ENCODE results near the gene PLAC8. TPM values are rescaled to one million over a fixed set of nuclear protein-coding genes. Genes with fewer than 3 reads are reported as not detected.

PLAC8 gene
- total and polyA plus RNA-seq, 2 of the 8 experiments (the other 6 are each of a cell fraction or from before 2014, with no cell fraction given): 0.98 to 1.1 TPM

- Histone ChIP-seq H2AK5ac (ENCODE audit: low read depth, low read length) (no peak overlapping the region), H3K9ac (replicated peaks in 1 of 4; ENCODE audit: extremely low read depth in 1 of 4, low read depth in 3 of 4, low read length in 3 of 4) (no peak overlapping the region), H2BK15ac (ENCODE audit: low read length) (no peak overlapping the region; the same call in 1 of the 2 replicates), H4K91ac (replicated peaks; ENCODE audit: insufficient read length, low read length) (no peak overlapping the region), H2AFZ (ENCODE audit: low read length) (no peak overlapping the region), H3K56ac (replicated peaks; ENCODE audit: insufficient read length, low read depth, low read length) (no peak overlapping the region), H2BK12ac (ENCODE audit: low read depth, low read length) (no peak overlapping the region), H3K18ac (ENCODE audit: extremely low read depth, low read length) (no peak overlapping the region), H2BK5ac (ENCODE audit: low read depth, low read length) (no peak overlapping the region), H4K8ac (ENCODE audit: extremely low read depth, insufficient read depth, low read length) (no peak overlapping the region), H3K36me3 (ENCODE audit: control insufficient read depth in 2 of 4, insufficient read depth in 4 of 4, low read length in 3 of 4) (no peaks in the 10 kb centered on the region), H4K5ac (ENCODE audit: insufficient read length, low read depth, low read length) (no peak overlapping the region), H3K9me3 (ENCODE audit: insufficient read depth in 2 of 2, low read depth in 1 of 2, low read length in 1 of 2) (peaks cover 0 to 2% of the 10 kb centered on the region in 2 experiments; a peak in 2 of 4 replicates), H3K4me1 (replicated peaks in 1 of 4; ENCODE audit: control insufficient read depth in 3 of 4, insufficient read depth in 4 of 4, low read length in 3 of 4) (peaks cover 0 to 10% (median 0%) of the 10 kb centered on the region in 4 experiments; a peak in 2 of 7 replicates), H3K4me3 (ENCODE audit: extremely low read depth in 1 of 4, insufficient read depth in 2 of 4, low read depth in 3 of 4, low read length in 4 of 4) (no peak overlapping the region), H3K23ac (ENCODE audit: insufficient read length) (no peak overlapping the region), H4K20me1 (replicated peaks in 1 of 2; ENCODE audit: control insufficient read depth in 1 of 2, insufficient read depth in 2 of 2, low read length in 2 of 2) (no peaks in the 10 kb centered on the region), H3K79me2 (ENCODE audit: control insufficient read depth in 1 of 2, insufficient read depth in 2 of 2, low read length in 2 of 2) (no peaks in the 10 kb centered on the region), H3K79me1 (ENCODE audit: low read depth, low read length) (no peaks in the 10 kb centered on the region), H3K14ac (ENCODE audit: insufficient read length) (no peak overlapping the region), H2BK20ac (ENCODE audit: low read length) (no peak overlapping the region), H3K4me2 (ENCODE audit: insufficient read depth in 1 of 2, low read depth in 2 of 2, low read length in 2 of 2) (no peak overlapping the region), H3K23me2 (ENCODE audit: low read depth, low read length) (no peaks in the 10 kb centered on the region), H2BK120ac (replicated peaks; ENCODE audit: low read depth, low read length) (no peak overlapping the region), H3K27me3 (replicated peaks in 1 of 4; ENCODE audit: control insufficient read depth in 3 of 4, extremely low read depth in 1 of 4, insufficient read depth in 3 of 4, low read length in 3 of 4) (no peaks in the 10 kb centered on the region), H3K4ac (replicated peaks; ENCODE audit: insufficient read length, low read depth, low read length) (no peak overlapping the region), H3K27ac (ENCODE audit: low read depth, low read length) (no peak overlapping the region)
- ChIA-PET POLR2A (ENCODE audit: partially characterized antibody) (no interaction called here), CTCF (ENCODE audit: partially characterized antibody) (interaction anchor here (0.6 to 2.0 kb wide), 5 partner anchors 9 to 190 kb away, joined by 3 to 6 read pairs (median 3); no protein-coding TSS in a partner anchor)
- WGBS, 2 experiments (ENCODE audit: extremely low coverage in 1 of 2, insufficient coverage in 1 of 2, insufficient read length in 1 of 2, insufficient replicate concordance in 2 of 2, low coverage in 1 of 2, low lambda C conversion rate in 2 of 2, missing lambda C conversion rate in 1 of 2): 91% methylated on average over 2 of the region's 2 CpGs; no CpG with 5 or more reads in 1 of the 2 experiments
- FAIRE-seq: no peak
- DNase-seq (ENCODE audit: low read depth in 1 of 2, low spot score in 2 of 2): no peak
Measured at GRCh38 chr4:83118869-83119268, 4.3 kb upstream of the PLAC8 start.
